Heart left ventricle (tissue), 13 donors: ENCODE data around the gene CCDC152.
"Not testable (repeated sequence)": the region's sequence is repeated elsewhere in the genome, so short reads cannot be mapped to it uniquely, and the experiment has no call there.

ENCODE experiments used
- CTCF ChIP-seq, 12 donors: fragments of 200-600 bp; sonication (generic) in 4 of 12; IDR thresholded peaks; one replicate each; pipeline versions ENCODE4 v1.5.0 to v1.8.0; 2018 to 2022; ENCODE audit warnings: antibody characterized with exemption in 12 of 12, mild to moderate bottlenecking in 5 of 12
- POLR2A ChIP-seq, 2 donors: fragments of 450-650 bp; IDR thresholded peaks; one replicate each; pipeline ENCODE4 v1.6.1; 2017; ENCODE audit warnings: antibody characterized with exemption in 2 of 2, mild to moderate bottlenecking in 2 of 2, moderate library complexity in 2 of 2
- donor health status: ischemic (EF 13 %, LVEDD 7.1; RV severe dilation, severe dysfunction).
- donor health status: DM: no; HTN: yes; CAD: no.
- donor health status: DM: no; HTN: no; CAD: no.
- donor health status: ischemic (EF 25% LVEDD 6.9; RV normal size, moderate dysfunction).
- donor health status: ischemic (EF 25% LVEDD 5.7; RV mildly dilated, moderate dysfunction).
- donor health status: ischemic (EF 35%, LVEDD 5.7; RV mildly dilated, moderate dysfunction).
- donor health status: nonischemic (EF 11% LVEDD 7.7; RV severe dilation, severe dysfunction).
- donor health status: DM: yes; HTN: yes; CAD: no.
- donor health status: PGD.
- donor health status: ischemic (EF 29% LVEDD 5.4; RV normal size, mild dysfunction).
- donor health status: nonischemic (EF 23%, LVEDD 6.1; RV moderate dilation, normal function).

GRCh38 chr5:42844408-42844807 lies 87.8 kb downstream of the CCDC152 start:
- TF ChIP-seq CTCF, POLR2A (IDR thresholded peaks at IDR 0.05): not testable (repeated sequence)
